Limb (tissue), 2 donors: ENCODE results near the gene USP47.
"Not testable (repeated sequence)": the region's sequence is repeated elsewhere in the genome, so short reads cannot be mapped to it uniquely, and the experiment has no call there.

Experiments used
- DNase-seq, 2 donors: peaks; one replicate each; pipeline ENCODE4 v3.0.0-alpha.2; 2016; ENCODE audit errors: extremely low spot score in 2 of 2

The USP47 gene

DNA sequence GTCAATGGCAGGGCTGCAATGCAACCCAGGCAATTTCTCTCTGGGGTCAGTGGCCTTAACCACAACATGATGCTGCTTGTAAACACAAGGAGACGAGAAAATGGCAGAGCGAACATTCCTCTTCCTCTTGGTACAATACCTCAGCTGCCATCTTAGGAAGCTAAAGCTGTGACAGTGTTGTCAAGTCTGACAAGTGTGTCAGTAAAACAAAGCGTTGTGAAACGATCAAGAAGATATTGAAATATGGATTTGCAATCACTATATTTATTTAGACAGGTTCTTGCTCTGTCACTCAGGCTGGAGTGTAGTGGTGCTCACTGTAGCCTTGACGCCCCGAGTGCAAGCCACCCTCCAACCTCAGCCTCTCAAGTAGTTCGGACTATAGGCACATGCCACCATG, 14.5 kb upstream of the USP47 start:
- DNase-seq = no peak

DNA sequence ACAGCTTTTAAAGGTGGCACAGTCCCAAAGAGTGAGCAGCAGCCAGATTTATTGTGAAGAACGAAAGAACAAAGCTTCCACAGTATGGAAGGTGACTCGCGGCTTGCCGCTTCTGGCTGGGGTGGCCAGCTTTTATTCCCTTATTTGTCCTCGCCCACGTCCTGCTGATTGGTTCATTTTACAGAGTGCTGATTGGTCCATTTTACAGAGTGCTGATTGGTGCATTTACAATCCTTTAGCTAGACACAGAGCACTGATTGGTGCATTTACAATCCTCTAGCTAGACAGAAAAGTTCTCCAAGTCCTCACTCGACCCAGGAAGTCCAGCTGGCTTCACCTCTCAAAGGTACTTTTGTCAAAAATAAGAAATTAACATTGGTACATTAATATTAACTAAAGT, 10.4 kb upstream of the USP47 start:
- not testable (repeated sequence) for DNase-seq

- no peak for DNase-seq
Measured at GRCh38 chr11:11836676-11837231, 5.0 kb upstream of the USP47 start.

GRCh38 chr11:11839718-11840117, 2.1 kb upstream of the USP47 start:
- no peak for DNase-seq

DNA sequence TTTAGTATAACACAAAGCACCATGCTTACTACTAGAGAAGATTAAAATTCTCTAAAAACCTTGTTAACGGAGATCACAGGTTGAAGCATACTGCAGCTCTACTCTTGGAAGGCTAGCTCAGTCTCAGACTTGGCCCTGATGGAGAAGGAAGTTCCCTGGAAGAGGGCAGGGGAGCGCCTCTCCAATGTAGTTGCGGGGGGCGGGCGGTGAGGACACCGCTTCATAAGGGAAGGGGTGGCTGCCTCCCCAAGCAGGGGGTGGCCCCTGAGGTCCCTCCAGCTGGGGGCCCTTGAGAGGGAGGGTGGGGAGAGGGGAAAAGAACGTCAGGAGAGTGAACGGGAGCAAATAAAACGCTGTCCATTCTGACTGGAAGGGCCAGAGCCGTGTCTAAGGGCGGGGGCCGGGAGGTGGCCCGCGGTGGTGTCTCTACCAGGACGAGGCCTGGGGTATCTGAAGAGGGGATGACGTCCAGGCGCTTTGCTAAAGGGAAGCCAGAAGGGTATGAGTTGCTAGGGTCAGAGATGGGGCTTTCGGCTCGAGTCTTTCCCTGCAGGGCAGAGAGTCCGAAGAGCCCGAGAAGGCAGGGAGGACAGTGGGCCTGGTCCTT, 553 bp upstream of the USP47 start:
- peak in 1 of 2 donors; percentile 35 for DNase-seq

DNA sequence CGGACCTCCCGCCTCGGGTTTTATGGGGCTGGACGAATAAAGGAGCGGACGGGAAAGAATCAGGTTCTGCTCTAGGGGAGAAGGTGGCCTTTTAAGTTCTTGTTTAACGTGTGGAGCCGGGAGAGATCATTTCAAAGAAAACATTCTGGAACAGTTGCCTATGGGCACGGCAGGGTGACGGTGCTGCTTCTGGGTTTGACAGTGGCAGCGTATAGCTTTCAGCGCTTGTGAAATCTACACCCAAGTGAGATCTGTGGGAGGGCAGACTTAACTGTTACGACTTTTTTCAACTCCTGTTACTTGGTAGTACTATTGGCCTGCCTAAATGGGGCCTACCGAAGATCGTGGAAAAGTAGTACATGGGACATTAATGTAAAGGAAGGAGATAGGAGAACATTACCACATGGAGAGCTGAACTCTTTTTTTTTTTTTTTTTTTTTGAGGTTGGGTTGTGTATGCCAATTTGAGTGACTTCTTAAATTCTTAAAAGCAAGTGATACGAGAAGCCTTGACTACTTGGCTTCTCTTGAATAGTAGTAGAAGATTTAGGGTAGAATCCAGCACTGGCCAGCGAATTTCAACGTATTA, 743 bp downstream of the USP47 start:
- DNase-seq = peak in 1 of 2 donors; percentile 67

DNA sequence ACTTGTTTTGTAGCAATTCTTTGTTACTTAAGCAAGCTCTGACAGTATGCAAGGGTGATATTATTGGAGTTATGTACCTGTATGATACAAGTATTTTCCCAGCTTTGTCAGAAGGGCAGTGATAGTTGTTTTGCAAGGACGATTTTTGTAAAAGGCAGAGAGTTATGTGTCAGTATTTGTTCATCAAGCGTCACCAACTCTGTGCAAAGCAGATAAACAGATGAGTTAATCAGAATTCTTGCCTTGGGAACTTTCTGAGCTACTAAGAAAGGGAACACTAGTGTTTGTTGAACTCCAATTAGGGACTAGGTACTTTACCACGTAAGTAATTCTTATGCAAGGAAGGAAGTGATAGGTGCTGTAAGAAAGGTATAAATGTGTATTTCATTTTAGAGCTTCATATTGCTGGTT, 1.4 kb downstream of the USP47 start:
- DNase-seq = no peak

DNA sequence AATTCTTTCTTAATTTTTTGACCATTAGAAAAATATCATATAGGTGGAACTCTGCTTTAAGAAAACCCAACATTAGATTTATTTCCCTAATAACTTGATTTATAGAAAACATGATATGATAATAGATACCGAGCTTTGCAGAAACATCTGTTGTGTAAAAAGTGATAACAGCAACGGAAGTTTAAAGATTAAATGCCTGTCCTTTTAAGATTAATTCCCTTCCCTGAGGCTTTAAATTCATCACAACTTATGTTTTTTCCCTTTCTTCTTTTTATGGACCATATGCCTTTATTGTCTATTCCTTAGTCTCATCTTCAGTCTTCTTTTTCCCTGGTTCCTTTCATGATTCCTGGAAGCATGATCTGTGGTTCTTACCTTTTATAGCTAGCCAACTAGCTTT, 1.9 kb downstream of the USP47 start:
- DNase-seq = no peak

DNA sequence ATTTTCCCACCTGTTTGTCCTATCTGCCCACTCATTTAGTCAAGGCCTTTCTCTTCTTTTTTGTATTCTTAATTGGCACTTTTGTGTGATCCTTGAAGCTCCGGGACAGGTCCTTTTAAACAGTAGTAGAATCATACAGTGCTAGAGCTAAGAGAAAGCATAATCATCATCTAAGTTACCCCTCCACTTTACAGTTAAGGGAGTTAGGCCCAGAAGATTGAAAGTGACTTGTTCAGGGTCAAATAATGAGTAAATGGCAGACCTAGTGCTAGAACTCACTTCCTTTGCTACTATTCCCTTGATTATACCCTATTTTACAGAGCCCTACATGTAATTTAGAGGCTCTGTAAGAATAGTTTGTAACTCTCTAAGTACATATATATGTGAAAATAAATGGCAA, 2.5 kb downstream of the USP47 start:
- DNase-seq = no peak

DNA sequence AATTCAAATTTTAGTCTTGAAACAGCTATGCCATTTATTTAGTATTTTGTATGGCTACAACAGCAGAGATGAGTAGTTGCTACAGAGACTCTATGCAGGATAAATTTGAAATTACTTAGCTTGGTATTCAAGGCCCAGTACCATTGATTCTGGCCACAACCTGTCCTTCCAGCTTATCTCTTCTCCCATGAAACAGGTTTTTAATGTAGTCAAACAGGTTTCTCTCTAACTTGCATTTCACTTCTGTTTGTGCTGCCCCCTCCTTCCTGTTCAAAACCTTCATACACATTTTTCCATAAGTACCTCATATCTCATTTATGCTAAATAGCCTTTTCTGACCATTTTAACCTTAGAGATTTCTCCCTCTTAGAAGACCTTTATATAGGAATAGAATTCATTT, 3.3 kb downstream of the USP47 start:
- DNase-seq = no peak

- no peak for DNase-seq
Measured at GRCh38 chr11:11845551-11845950, 3.8 kb downstream of the USP47 start.

- no peak for DNase-seq
Measured at GRCh38 chr11:11847082-11847481, 5.3 kb downstream of the USP47 start.

DNA sequence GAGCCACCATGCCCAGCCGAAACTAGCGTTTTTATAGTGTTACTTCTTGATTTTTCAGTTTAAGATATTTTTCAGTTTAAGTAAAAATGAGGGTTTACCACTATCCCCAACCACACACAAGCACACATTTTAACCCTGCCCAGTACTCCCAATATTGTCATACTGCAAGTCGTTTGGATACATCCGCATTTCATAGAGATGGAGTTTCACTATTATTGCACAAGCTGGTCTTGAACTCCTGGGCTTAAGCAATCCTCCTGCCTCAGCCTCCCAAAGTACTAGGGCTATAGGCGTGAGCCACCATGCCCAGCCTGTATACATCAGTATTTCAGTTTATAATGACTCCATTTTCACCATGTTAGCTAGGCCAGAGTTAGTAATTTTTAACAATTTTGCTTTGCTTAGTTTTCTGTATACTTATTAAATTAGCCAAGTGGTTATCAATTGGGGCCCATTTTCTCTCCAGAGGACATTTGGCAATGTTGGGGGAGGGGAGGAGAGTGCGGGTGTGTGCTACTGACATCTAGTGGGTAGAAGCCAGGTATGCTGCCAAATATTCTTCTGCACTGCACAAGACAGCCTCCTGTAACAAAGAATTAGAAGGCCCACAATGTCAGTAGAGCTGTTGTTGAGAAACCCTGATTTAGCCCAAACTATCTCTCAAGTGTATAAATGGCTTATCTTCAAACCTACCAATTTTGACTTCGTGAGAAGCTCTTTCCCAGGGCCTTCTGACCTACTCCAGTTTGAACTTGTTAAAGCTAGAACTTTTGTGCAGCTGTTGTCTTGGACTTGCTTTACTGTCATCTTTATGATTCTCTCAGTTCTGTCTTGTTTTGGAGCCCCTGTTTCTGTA, 7.3 kb downstream of the USP47 start:
- peak; percentile 14 to 43 for DNase-seq

GRCh38 chr11:11850668-11851067, 8.9 kb downstream of the USP47 start:
- DNase-seq = no peak

DNA sequence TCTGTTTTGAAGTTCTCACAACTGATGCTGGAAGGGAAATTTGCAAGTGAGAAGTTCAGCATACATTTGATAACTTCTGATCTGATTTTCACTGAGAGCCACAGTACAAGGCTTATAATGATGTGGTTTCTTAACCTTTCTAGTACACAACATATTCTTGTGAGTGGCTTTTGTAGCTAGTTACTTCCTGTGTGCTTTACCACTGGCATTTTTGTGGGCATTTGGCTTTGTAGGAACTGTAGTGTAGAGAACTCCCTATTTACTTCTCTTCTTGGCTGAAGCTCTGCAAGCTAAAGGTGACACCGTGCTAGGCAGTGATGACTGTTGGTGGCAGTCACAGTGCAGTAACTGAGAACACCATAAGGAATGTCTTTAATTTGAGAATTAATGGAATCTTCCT, 14.9 kb downstream of the USP47 start:
- no peak for DNase-seq

- no peak for DNase-seq
Measured at GRCh38 chr11:11857769-11858168, 16.0 kb downstream of the USP47 start.

- DNase-seq = no peak
Measured at GRCh38 chr11:11858676-11859075, 16.9 kb downstream of the USP47 start.

DNA sequence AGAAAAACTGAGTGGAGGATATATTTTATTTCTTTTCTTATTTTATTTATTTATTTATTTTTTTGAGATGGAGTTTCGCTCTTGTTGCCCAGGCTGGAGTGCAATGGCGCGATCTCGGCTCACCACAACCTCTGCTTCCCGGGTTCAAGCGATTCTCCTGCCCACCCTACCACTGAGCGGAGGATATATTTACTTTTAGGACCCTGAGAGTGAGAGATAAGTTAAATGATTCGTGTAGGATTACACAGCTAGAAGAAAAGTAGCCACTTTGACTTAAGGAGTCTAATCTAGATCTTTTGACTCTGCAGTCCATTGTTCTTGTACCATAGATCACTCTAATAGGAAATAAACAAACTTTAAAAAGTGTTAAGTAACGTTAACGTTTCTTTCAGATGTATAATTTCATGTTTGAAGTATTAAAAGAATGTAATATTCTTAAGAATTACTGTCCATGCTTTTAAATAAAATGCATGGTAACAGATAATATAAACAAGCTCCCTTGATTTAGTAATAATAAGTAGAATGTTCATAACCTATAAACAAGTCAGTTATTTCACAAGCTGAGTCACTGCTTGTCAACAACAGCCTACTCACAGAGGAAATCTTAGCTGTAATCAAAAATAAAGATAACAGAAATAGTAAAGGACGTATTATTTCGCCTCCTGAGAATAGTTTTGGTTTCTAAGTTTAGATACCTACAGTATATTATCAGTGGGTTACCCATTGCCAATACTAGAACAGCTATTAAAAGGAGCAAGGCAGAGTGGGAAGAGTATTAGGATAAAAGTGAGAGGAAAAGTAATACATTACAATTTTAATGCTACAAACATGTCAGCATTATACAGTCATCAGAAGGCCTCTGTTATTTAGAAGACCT, 18.6 kb downstream of the USP47 start:
- no peak for DNase-seq

- no peak for DNase-seq
Measured at GRCh38 chr11:11862999-11863398, 21.2 kb downstream of the USP47 start.

GRCh38 chr11:11864332-11864731, 22.6 kb downstream of the USP47 start:
- no peak for DNase-seq

- no peak for DNase-seq
Measured at GRCh38 chr11:11864803-11865202, 23.0 kb downstream of the USP47 start.
